ENCODE measurements around the gene CCDC78. TPM values are rescaled to one million over a fixed set of nuclear protein-coding genes. Genes with fewer than 3 reads are reported as not detected.

Gene CCDC78
- polyA plus RNA-seq, 1 donor from 2014 or later: 0.74 TPM

- Mint-ChIP-seq H3K27ac (peak overlapping the region in 2 of 3 donors; percentile 73 to 98), H3K4me1 (peaks cover 0 to 2% (median 0%) of the 10 kb centered on the region in 3 donors), H3K36me3 (no peaks in the 10 kb centered on the region), H3K9me3 (no peaks in the 10 kb centered on the region), H3K27me3 (no peaks in the 10 kb centered on the region), H3K4me3 (peak overlapping the region in 3 of 4 donors; percentile 41 to 97 (median 60))
These were observed 618 bp downstream of the CCDC78 start for GRCh38 chr16:725463-726187.

- Mint-ChIP-seq H3K36me3 (no peaks in the 10 kb centered on the region), H3K27me3 (no peaks in the 10 kb centered on the region), H3K9me3 (no peaks in the 10 kb centered on the region), H3K27ac (peak overlapping the region in 1 of 3 donors; percentile 98), H3K4me1 (peaks cover 3 to 6% (median 4%) of the 10 kb centered on the region in 3 donors), H3K4me3 (peak overlapping the region in 1 of 4 donors; percentile 97)
These were observed 1.2 kb downstream of the CCDC78 start for GRCh38 chr16:725041-725376.

- Mint-ChIP-seq H3K27me3 (no peaks in the 10 kb centered on the region), H3K4me1 (peaks cover 5 to 8% (median 6%) of the 10 kb centered on the region in 3 donors), H3K9me3 (no peaks in the 10 kb centered on the region), H3K4me3 (peak overlapping the region in 1 of 4 donors; percentile 40), H3K36me3 (no peaks in the 10 kb centered on the region), H3K27ac (peak overlapping the region in 2 of 3 donors; percentile 63 to 98)
These were observed 1.8 kb downstream of the CCDC78 start for GRCh38 chr16:724188-725040.

GRCh38 chr16:723695-724094, 2.5 kb downstream of the CCDC78 start:
- Mint-ChIP-seq H3K27ac (peak overlapping the region in 1 of 3 donors; percentile 98), H3K4me1 (peaks cover 6 to 10% (median 6%) of the 10 kb centered on the region in 3 donors), H3K4me3 (peak overlapping the region in 2 of 4 donors; percentile 32 to 40), H3K36me3 (no peaks in the 10 kb centered on the region), H3K27me3 (no peaks in the 10 kb centered on the region), H3K9me3 (no peaks in the 10 kb centered on the region)

- no peaks in the 10 kb centered on the region for H3K9me3 Mint-ChIP-seq
- H3K27ac Mint-ChIP-seq: peak overlapping the region; percentile 25 to 98 (median 59)
- no peaks in the 10 kb centered on the region for H3K27me3 Mint-ChIP-seq
- H3K4me3 Mint-ChIP-seq: peak overlapping the region in 3 of 4 donors; percentile 45 to 81 (median 78)
- H3K4me1 Mint-ChIP-seq: peaks cover 6 to 10% (median 6%) of the 10 kb centered on the region in 3 donors
- H3K36me3 Mint-ChIP-seq: no peaks in the 10 kb centered on the region
These were observed 3.2 kb downstream of the CCDC78 start for GRCh38 chr16:722835-723633.

GRCh38 chr16:721765-722540, 4.3 kb downstream of the CCDC78 start:
- H3K27me3 Mint-ChIP-seq: no peaks in the 10 kb centered on the region
- H3K4me3 Mint-ChIP-seq: peak overlapping the region; percentile 30 to 81 (median 55)
- H3K9me3 Mint-ChIP-seq: no peaks in the 10 kb centered on the region
- H3K36me3 Mint-ChIP-seq: no peaks in the 10 kb centered on the region
- H3K4me1 Mint-ChIP-seq: peaks cover 6 to 10% (median 6%) of the 10 kb centered on the region in 3 donors
- peak overlapping the region in 2 of 3 donors; percentile 63 to 98 for H3K27ac Mint-ChIP-seq

GRCh38 chr16:720990-721764, 5.1 kb downstream of the CCDC78 start, which contains the start of gene ANTKMT:
Gene ANTKMT, plus strand, starts transcription at chr16:721146. Its CDS starts 129 bp downstream, at chr16:721275.
- Mint-ChIP-seq H3K27ac (peak within 1 kb of the TSS; percentile 65 to 98 (median 89)), H3K9me3 (no peaks in the 10 kb centered on the region), H3K36me3 (no peaks in the 10 kb centered on the region), H3K4me1 (peaks cover 6 to 10% (median 8%) of the 10 kb centered on the region in 3 donors), H3K27me3 (peaks cover 5% of the 10 kb centered on the region), H3K4me3 (peak within 1 kb of the TSS; percentile 79 to 93 (median 89))

- H3K36me3 Mint-ChIP-seq: no peaks in the 10 kb centered on the region
- H3K9me3 Mint-ChIP-seq: no peaks in the 10 kb centered on the region
- peaks cover 6 to 10% (median 8%) of the 10 kb centered on the region in 3 donors for H3K4me1 Mint-ChIP-seq
- H3K27ac Mint-ChIP-seq: peak overlapping the region; percentile 65 to 95 (median 89)
- H3K4me3 Mint-ChIP-seq: peak overlapping the region; percentile 79 to 93 (median 89)
- H3K27me3 Mint-ChIP-seq: peaks cover 8% of the 10 kb centered on the region
These were observed 5.7 kb downstream of the CCDC78 start for GRCh38 chr16:720447-720989.

- Mint-ChIP-seq H3K27ac (peak overlapping the region; percentile 65 to 95 (median 89)), H3K4me1 (peaks cover 6 to 8% (median 8%) of the 10 kb centered on the region in 3 donors), H3K4me3 (peak overlapping the region; percentile 79 to 93 (median 89)), H3K36me3 (no peaks in the 10 kb centered on the region), H3K27me3 (peaks cover 8% of the 10 kb centered on the region), H3K9me3 (no peaks in the 10 kb centered on the region)
These were observed 6.3 kb downstream of the CCDC78 start for GRCh38 chr16:719815-720446.

GRCh38 chr16:718922-719321, 7.3 kb downstream of the CCDC78 start:
- Mint-ChIP-seq H3K36me3 (no peaks in the 10 kb centered on the region), H3K27me3 (peaks cover 12% of the 10 kb centered on the region), H3K4me3 (peak overlapping the region in 3 of 4 donors; percentile 61 to 87 (median 72)), H3K27ac (peak overlapping the region in 2 of 3 donors; percentile 87 to 95), H3K9me3 (no peaks in the 10 kb centered on the region), H3K4me1 (peaks cover 6 to 8% (median 8%) of the 10 kb centered on the region in 3 donors)

- peak overlapping the region in 2 of 4 donors; percentile 33 to 87 for H3K4me3 Mint-ChIP-seq
- H3K4me1 Mint-ChIP-seq: peaks cover 6 to 8% (median 8%) of the 10 kb centered on the region in 3 donors
- no peaks in the 10 kb centered on the region for H3K36me3 Mint-ChIP-seq
- no peaks in the 10 kb centered on the region for H3K9me3 Mint-ChIP-seq
- H3K27ac Mint-ChIP-seq: no peak overlapping the region
- peaks cover 16% of the 10 kb centered on the region for H3K27me3 Mint-ChIP-seq
These were observed 7.9 kb downstream of the CCDC78 start for GRCh38 chr16:718389-718788.

- Mint-ChIP-seq H3K36me3 (no peaks in the 10 kb centered on the region), H3K4me3 (no peak overlapping the region), H3K27me3 (peaks cover 19% of the 10 kb centered on the region)
These were observed 8.6 kb downstream of the CCDC78 start for GRCh38 chr16:717450-718245.

More at GRCh38 chr16:717450-718245, 8.6 kb downstream of the CCDC78 start:
- Mint-ChIP-seq H3K27ac (no peak overlapping the region), H3K9me3 (no peaks in the 10 kb centered on the region), H3K4me1 (peaks cover 8 to 9% (median 8%) of the 10 kb centered on the region in 3 donors)

Measured in IgD-negative memory B cell (primary cell).